ACC112 (cell line): ENCODE results near the gene ALG1L2.
"Not testable (repeated sequence)": the region's sequence is repeated elsewhere in the genome, so short reads cannot be mapped to it uniquely, and the experiment has no call there.

Experiments
- H2AFZ ChIP-seq: fragments of 200-600 bp; sonication (generic); one replicate; pipeline ENCODE4 v1.6.0; 2017; ENCODE audit warnings: antibody characterized with exemption, low read length; ENCODE audit not compliant: unreplicated experiment
- H3K27ac ChIP-seq: fragments of 200-600 bp; sonication (generic); 2 replicates; pipeline ENCODE4 v1.5.1; 2014; ENCODE audit warnings: low read depth, mild to moderate bottlenecking, antibody characterized with exemption, low read length, moderate library complexity
- H3K27me3 ChIP-seq: fragments of 200-600 bp; sonication (generic); 2 replicates; pipeline ENCODE4 v1.6.1; 2014; ENCODE audit warnings: mild to moderate bottlenecking, antibody characterized with exemption, low read length, moderate library complexity, mixed read lengths; ENCODE audit not compliant: insufficient read depth
- H3K36me3 ChIP-seq: fragments of 200-600 bp; sonication (generic); 2 replicates; pipeline ENCODE4 v1.6.1; 2016; ENCODE audit warnings: mild to moderate bottlenecking, antibody characterized with exemption, low read length, moderate library complexity, mixed read lengths; ENCODE audit not compliant: insufficient read depth
- H3K4me1 ChIP-seq: fragments of 200-600 bp; sonication (generic); one replicate; pipeline ENCODE4 v1.6.1; 2016; ENCODE audit warnings: low read length, mixed read lengths; ENCODE audit not compliant: insufficient read depth, unreplicated experiment, control insufficient read depth
- H3K4me3 ChIP-seq: fragments of 200-600 bp; sonication (generic); 2 replicates; pipeline ENCODE4 v1.5.1; 2014; ENCODE audit warnings: mild to moderate bottlenecking, low read depth, low read length
- H3K79me2 ChIP-seq: fragments of 200-600 bp; sonication (generic); one replicate; pipeline ENCODE4 v1.6.0; 2016; ENCODE audit warnings: low read length; ENCODE audit not compliant: control insufficient read depth, unreplicated experiment, insufficient read depth

ALG1L2 gene

GRCh38 chr3:130094491-130094941, 12.9 kb downstream of the ALG1L2 start:
- H3K4me1 ChIP-seq, H3K36me3 ChIP-seq, H3K79me2 ChIP-seq, H3K27ac ChIP-seq, H2AFZ ChIP-seq, H3K27me3 ChIP-seq, H3K4me3 ChIP-seq: not testable (repeated sequence)

DNA sequence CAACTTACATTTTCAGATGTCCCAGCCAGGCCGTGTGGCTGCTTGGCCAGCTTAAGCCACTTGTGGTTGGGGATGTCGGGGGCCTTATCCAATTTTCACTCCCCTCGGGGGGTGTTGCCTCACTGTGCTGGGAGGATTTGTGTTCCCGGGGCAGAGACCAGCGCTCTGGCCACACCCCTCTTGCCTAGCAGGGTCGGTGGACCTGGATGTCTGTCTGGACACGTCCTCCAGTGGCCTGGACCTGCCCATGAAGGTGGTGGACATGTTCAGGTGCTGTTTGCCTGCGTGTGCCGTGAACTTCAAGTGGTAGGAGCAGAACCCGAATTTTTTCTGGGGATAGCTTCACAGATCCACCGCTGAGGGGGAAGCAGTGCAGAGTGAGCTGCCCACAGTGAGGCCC, 14.2 kb downstream of the ALG1L2 start:
- not testable (repeated sequence) for H3K27me3 ChIP-seq, H3K36me3 ChIP-seq, H3K4me1 ChIP-seq, H3K27ac ChIP-seq, H2AFZ ChIP-seq, H3K79me2 ChIP-seq
- H3K4me3 ChIP-seq = peak overlapping the region; percentile 33; the same call in 1 of the 2 replicates

- H3K4me1 ChIP-seq, H3K27me3 ChIP-seq, H3K36me3 ChIP-seq, H3K27ac ChIP-seq, H3K79me2 ChIP-seq, H3K4me3 ChIP-seq, H2AFZ ChIP-seq: not testable (repeated sequence)
Observed at GRCh38 chr3:130097096-130097495, 15.5 kb downstream of the ALG1L2 start.

DNA sequence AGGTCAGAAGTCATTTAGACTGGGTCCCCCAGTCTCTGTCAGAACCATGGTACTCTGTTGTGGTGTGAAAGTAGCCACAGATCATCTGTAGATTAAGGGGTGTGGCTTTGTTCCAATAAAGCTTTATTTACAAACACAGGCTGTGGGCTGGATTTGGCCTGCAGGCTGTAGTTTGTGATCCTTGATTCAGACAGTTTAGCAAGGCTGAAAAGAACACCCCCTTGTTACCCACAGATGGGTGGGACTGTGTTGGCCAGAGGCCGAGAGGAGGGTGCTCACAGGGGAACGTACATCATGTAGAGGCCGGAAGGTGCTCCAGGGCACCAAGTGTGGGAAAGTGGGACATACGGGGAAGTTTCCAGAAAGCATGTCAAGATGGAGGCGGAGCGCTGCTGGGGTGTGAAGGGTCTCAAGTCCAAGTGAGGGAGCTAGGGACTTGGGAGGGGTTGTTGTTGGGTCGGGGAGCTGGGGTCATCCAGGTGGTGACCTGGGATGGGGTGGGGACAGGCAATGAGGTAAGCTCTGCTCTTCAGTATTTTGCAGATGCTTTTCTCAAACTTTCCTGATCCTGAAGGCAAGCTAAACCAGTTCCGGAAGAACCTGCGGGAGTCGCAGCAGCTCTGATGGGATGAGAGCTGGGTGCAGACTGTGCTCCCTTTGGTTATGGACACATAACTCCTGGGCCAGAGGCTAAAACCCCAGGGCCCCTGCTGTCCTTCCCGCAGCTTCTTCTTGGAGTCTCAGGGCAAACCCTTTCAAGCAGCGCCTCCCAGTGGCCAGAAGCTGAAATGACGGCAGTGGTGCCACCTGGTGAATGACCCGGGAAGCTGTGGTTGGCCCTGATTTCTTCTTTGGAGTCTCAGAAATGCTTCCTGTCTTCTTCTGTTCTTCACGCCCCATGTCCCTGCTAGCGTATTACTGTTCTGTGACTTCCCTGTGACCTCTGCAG, 16.3 kb downstream of the ALG1L2 start:
- not testable (repeated sequence) for H3K27ac ChIP-seq, H2AFZ ChIP-seq, H3K27me3 ChIP-seq, H3K4me3 ChIP-seq, H3K36me3 ChIP-seq, H3K79me2 ChIP-seq, H3K4me1 ChIP-seq

DNA sequence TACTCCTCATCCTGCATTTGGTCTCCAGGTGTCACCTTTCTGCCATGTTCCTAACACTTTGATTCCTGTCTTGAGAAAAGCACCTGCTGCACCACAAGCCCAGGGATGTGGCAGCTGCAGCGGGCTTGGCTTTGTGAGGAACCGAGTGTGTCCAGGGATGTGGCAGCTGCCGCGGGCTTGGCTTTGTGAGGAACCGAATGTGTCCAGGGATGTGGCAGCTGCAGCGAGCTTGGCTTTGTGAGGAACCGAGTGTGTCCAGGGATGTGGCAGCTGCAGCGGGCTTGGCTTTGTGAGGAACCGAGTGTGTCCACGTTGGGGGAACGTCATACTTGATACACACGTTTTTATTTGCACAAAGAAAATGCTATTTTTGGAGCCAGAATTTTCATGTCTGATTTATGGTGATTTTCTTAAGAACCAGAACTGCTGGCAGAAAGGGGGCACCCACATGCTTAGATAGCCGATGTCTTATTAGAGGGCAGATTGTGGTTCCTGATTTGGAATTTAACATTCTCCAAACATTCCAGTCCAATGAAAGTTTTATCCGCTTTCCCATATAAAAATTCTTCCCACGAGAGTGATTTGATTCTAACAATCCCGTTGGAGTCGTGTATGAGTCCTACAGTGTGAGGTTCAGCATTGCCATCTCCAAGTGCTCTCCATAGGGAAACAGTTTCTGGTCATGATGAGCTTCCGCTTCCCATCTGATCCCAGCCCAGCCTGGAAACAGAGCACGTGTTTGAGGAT, 17.2 kb downstream of the ALG1L2 start:
- not testable (repeated sequence) for H3K4me3 ChIP-seq, H3K27me3 ChIP-seq, H3K36me3 ChIP-seq, H2AFZ ChIP-seq, H3K4me1 ChIP-seq, H3K27ac ChIP-seq, H3K79me2 ChIP-seq

DNA sequence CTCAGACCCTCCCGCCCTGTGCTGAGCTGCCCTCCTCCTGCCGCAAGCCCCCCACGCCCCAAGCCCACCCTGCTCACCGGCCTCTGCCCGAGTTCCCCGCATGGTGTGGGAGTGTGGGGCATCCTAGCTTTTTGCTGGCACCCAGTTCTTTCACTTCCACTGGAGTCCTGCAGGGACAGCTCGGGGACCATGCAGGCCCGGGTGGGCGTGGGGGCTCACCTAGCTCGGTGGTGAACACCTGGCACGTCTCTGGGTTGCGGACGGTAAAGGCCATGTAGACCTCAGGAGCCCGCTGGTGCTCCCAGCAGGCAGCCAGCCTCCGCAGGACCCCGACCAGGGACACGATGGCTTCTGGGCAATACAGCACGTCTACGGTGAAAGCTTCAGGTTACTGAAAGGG, 20.9 kb downstream of the ALG1L2 start:
- not testable (repeated sequence) for H2AFZ ChIP-seq, H3K27me3 ChIP-seq, H3K27ac ChIP-seq, H3K36me3 ChIP-seq, H3K4me1 ChIP-seq, H3K4me3 ChIP-seq, H3K79me2 ChIP-seq

DNA sequence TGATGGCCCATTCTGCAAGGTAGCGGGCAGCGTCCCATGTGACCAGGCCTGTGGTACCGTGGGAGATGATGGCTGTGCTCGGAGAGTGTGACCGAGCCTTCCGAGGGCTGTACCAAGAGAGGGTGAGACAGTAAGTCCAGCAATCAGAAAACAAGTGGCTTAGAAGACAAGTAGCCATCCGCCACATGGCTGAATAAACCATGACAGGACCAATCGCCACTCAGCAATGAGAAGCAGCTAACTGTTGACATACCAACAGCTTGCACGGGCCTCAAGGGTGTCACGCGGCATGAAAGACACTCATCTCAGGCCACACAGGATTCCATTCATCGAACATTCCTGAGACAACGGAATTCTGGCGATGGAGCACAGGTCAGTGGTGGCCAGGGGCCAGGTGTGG, 22.6 kb downstream of the ALG1L2 start:
- H3K79me2 ChIP-seq, H2AFZ ChIP-seq, H3K4me3 ChIP-seq, H3K4me1 ChIP-seq, H3K27ac ChIP-seq, H3K36me3 ChIP-seq, H3K27me3 ChIP-seq: not testable (repeated sequence)

DNA sequence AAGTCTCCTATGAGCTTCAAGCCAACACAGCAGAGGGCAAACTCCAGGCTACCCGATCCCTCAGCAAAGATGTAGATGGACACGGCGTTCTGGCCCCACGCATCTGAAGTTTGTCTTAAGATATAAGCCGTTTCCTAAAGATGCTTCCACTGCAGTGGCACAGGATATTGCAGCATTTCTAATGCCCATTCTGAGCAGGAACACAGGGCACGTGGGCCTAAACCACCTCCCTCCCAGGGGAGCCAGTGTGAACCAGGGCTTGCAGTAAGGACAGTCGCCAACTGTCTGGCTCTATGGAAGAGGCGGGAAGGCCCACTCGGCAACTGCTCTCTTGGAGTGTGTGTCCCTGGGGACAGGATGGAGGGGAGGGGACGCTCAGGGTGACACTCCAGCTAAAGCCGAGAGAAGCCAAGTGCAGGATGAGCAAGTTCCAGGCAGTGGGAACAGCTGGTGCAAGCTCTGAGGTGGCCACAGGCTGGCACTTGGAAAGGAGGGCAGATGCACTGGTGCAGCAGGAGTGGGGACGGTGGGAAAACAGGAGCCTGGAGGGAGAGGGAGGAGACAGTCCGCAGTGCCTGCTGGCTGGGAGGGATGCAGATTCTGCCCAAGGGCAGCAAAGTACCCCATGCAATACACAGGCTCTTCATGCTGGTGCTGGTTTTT, 25.8 kb downstream of the ALG1L2 start:
- H3K27ac ChIP-seq, H3K27me3 ChIP-seq, H2AFZ ChIP-seq, H3K79me2 ChIP-seq, H3K36me3 ChIP-seq, H3K4me3 ChIP-seq, H3K4me1 ChIP-seq: not testable (repeated sequence)

DNA sequence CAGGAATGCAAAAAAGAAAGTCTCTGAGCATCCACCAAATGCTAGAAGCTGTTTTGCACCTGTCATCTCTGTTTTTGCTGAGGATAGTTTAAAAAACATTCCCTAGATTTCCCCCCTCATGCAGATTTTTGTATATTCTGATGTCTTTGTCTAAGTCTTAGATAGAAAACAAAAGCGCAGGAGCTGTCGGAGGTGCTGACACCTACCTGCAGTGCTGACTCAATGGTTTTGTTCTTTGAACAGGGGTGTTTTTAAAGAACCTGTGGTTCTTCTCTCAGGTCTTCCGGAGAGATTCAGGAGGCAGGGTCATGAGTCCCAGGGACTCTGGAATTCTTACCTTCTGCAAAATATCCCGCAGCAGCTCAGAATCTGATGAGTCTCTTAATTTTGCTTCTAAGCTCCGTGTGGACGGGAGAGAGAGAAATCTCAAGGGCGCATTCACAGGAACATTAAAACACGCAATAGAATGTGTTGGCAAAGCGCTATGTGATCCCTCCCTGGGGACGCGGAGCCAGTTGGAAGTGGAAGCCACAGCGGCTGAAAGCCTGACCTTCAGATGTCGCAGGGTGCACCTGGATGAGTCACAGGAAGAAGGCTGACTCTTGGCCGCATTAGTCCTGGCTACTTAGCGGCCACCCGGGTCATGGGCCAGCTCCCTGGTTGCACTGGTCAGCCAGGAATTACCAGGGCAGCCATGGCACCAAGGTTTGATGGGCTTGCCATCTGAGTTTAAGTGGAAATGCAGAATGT, 27.4 kb downstream of the ALG1L2 start:
- H3K4me3 ChIP-seq, H3K27ac ChIP-seq, H3K36me3 ChIP-seq, H3K27me3 ChIP-seq, H3K4me1 ChIP-seq, H3K79me2 ChIP-seq, H2AFZ ChIP-seq: not testable (repeated sequence)

GRCh38 chr3:130110386-130111169, 28.9 kb downstream of the ALG1L2 start:
- H3K27me3 ChIP-seq, H3K79me2 ChIP-seq, H3K4me1 ChIP-seq, H3K36me3 ChIP-seq: not testable (repeated sequence)
- peak overlapping the region; percentile 50 for H2AFZ ChIP-seq
- H3K27ac ChIP-seq = peak overlapping the region; percentile 69
- H3K4me3 ChIP-seq = peak overlapping the region; percentile 77
